Measurements from ENCODE around the gene P2RX7.

DNA sequence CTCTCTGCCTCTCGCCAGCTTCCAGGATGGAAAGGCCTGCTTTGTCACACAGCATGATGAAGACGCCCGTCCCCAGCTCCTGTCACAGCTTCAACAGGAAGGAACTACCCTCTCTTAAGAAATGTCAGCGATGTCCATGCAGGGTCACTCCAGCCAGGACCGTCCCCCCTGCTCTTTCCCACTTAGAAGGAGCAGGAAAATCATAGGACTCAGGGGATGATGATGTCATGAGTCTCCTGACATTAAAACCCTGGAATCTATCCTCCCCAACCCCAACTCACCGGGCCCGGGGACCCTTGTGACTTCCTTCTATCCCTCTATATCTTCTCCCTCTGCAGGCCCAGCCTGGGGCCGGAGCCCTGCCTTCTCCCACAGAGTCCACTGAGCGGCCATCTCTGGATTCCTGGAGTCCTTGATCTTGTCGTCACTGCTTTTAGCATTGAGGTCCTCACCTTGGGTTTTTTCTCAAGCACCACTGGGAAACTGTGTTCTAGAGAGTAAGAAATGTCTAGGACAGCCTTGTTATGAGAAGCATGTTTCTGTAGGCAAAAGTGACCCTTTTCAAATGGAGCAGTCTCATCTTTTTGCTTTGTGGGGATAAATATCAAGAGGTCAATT lies 42.8 kb upstream of the P2RX7 start:
- TF ChIP-seq, protein P1, sequence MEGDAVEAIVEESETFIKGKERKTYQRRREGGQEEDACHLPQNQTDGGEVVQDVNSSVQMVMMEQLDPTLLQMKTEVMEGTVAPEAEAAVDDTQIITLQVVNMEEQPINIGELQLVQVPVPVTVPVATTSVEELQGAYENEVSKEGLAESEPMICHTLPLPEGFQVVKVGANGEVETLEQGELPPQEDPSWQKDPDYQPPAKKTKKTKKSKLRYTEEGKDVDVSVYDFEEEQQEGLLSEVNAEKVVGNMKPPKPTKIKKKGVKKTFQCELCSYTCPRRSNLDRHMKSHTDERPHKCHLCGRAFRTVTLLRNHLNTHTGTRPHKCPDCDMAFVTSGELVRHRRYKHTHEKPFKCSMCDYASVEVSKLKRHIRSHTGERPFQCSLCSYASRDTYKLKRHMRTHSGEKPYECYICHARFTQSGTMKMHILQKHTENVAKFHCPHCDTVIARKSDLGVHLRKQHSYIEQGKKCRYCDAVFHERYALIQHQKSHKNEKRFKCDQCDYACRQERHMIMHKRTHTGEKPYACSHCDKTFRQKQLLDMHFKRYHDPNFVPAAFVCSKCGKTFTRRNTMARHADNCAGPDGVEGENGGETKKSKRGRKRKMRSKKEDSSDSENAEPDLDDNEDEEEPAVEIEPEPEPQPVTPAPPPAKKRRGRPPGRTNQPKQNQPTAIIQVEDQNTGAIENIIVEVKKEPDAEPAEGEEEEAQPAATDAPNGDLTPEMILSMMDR (IDR thresholded peaks at IDR 0.05 in 4 of 5, conservative IDR thresholded peaks at IDR 0.05 in 1 of 5): no peak
- TF ChIP-seq POLR2A (IDR thresholded peaks at IDR 0.05): no peak

All from gastrocnemius medialis (tissue), 4 donors.